ENCODE results near the gene LRRC55.
"Not testable (repeated sequence)": the region's sequence is repeated elsewhere in the genome, so short reads cannot be mapped to it uniquely, and the experiment has no call there.

The LRRC55 gene

DNA sequence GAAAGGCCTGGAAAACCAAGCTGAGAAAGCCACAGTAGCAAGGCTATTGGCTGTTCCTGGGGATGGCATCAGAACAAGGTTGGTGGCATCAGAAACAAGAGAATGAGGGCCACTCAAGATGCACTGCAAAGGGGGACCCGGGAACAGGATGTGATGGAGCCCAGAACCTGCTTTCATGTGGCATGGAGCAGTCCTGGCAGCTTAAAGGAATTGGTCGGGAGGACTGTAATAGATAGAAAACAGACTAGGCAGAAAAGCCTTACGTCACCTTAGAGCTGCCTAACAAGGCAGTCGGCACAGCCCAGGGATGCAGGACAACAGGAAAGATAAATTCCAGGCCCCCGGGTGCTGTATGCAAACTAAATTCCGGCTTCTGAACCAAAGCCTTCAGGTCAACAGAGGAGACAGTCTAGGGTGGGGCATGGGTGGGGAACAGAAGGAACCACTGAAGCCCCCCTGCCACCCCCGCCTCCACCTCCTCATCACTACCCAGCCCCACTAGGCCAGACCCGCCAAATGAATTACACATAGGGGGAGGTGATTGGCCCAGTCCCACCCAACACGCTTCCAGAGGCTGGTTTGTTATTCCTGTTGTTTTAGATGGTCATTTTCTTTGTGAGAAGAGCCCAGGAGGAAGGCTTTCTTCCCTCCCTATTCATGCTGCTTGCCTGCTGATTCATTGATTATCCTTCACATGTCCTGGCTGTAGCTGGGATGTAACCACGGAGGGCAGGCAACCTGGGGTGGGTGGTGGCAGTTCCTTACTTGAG, 25.7 kb upstream of the LRRC55 start:
- no peaks in the 10 kb centered on the region for H3K9me3 Mint-ChIP-seq
- no peaks in the 10 kb centered on the region for H3K4me1 Mint-ChIP-seq
- H3K36me3 Mint-ChIP-seq: no peaks in the 10 kb centered on the region
- H3K27ac Mint-ChIP-seq: no peak overlapping the region
- H3K27me3 Mint-ChIP-seq: peaks cover 19% of the 10 kb centered on the region
- H3K4me3 Mint-ChIP-seq: no peak overlapping the region

DNA sequence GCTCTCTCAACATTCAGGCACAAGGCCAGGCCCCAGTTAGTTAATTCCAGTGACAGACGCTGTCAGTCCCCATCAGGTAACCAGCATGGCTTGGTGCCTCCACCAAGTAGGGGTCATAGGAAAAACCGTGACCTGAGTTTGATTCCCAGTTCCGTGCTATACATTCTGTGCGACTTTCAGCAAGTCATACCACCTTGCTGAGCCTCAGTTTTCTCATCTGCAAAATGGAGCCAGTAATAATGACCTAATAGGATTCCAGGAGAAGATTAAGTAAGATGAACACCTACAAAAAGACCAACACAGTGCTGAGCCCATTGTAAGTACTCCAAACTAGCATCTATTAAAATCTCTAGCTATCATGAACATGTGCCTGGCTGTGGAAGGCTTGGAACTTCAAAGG, 24.8 kb upstream of the LRRC55 start:
- peaks cover 22% of the 10 kb centered on the region for H3K27me3 Mint-ChIP-seq
- no peaks in the 10 kb centered on the region for H3K36me3 Mint-ChIP-seq
- H3K27ac Mint-ChIP-seq: no peak overlapping the region
- H3K4me1 Mint-ChIP-seq: no peaks in the 10 kb centered on the region
- no peaks in the 10 kb centered on the region for H3K9me3 Mint-ChIP-seq
- no peak overlapping the region for H3K4me3 Mint-ChIP-seq

- H3K36me3 Mint-ChIP-seq: no peaks in the 10 kb centered on the region
- no peak overlapping the region for H3K27ac Mint-ChIP-seq
- no peaks in the 10 kb centered on the region for H3K9me3 Mint-ChIP-seq
- H3K4me1 Mint-ChIP-seq: no peaks in the 10 kb centered on the region
- H3K4me3 Mint-ChIP-seq: no peak overlapping the region
- peaks cover 23% of the 10 kb centered on the region for H3K27me3 Mint-ChIP-seq
Measured at GRCh38 chr11:57157624-57158023, 24.1 kb upstream of the LRRC55 start.

GRCh38 chr11:57158180-57158579, 23.6 kb upstream of the LRRC55 start:
- H3K27ac Mint-ChIP-seq: no peak overlapping the region
- no peaks in the 10 kb centered on the region for H3K4me1 Mint-ChIP-seq
- H3K9me3 Mint-ChIP-seq: no peaks in the 10 kb centered on the region
- H3K4me3 Mint-ChIP-seq: no peak overlapping the region
- H3K27me3 Mint-ChIP-seq: peaks cover 24% of the 10 kb centered on the region
- no peaks in the 10 kb centered on the region for H3K36me3 Mint-ChIP-seq

- Mint-ChIP-seq H3K4me1 (no peaks in the 10 kb centered on the region), H3K36me3 (no peaks in the 10 kb centered on the region), H3K9me3 (no peaks in the 10 kb centered on the region), H3K27ac (no peak overlapping the region), H3K4me3 (no peak overlapping the region), H3K27me3 (peaks cover 24% of the 10 kb centered on the region)
Measured at GRCh38 chr11:57158599-57158998, 23.2 kb upstream of the LRRC55 start.

GRCh38 chr11:57160665-57161064, 21.1 kb upstream of the LRRC55 start:
- Mint-ChIP-seq H3K9me3 (no peaks in the 10 kb centered on the region), H3K27ac (no peak overlapping the region), H3K4me3 (no peak overlapping the region), H3K4me1 (no peaks in the 10 kb centered on the region), H3K27me3 (peaks cover 19% of the 10 kb centered on the region), H3K36me3 (no peaks in the 10 kb centered on the region)

GRCh38 chr11:57161351-57161750, 20.4 kb upstream of the LRRC55 start:
- peaks cover 15% of the 10 kb centered on the region for H3K27me3 Mint-ChIP-seq
- H3K4me1 Mint-ChIP-seq: no peaks in the 10 kb centered on the region
- H3K4me3 Mint-ChIP-seq: no peak overlapping the region
- no peaks in the 10 kb centered on the region for H3K9me3 Mint-ChIP-seq
- no peaks in the 10 kb centered on the region for H3K36me3 Mint-ChIP-seq
- no peak overlapping the region for H3K27ac Mint-ChIP-seq

- Mint-ChIP-seq H3K4me1 (no peaks in the 10 kb centered on the region), H3K36me3 (no peaks in the 10 kb centered on the region), H3K27ac (no peak overlapping the region), H3K9me3 (no peaks in the 10 kb centered on the region), H3K4me3 (no peak overlapping the region), H3K27me3 (peaks cover 15% of the 10 kb centered on the region)
Measured at GRCh38 chr11:57162179-57162898, 19.4 kb upstream of the LRRC55 start.

GRCh38 chr11:57163160-57163868, 18.4 kb upstream of the LRRC55 start:
- H3K27ac Mint-ChIP-seq: no peak overlapping the region
- no peak overlapping the region for H3K4me3 Mint-ChIP-seq
- no peaks in the 10 kb centered on the region for H3K9me3 Mint-ChIP-seq

DNA sequence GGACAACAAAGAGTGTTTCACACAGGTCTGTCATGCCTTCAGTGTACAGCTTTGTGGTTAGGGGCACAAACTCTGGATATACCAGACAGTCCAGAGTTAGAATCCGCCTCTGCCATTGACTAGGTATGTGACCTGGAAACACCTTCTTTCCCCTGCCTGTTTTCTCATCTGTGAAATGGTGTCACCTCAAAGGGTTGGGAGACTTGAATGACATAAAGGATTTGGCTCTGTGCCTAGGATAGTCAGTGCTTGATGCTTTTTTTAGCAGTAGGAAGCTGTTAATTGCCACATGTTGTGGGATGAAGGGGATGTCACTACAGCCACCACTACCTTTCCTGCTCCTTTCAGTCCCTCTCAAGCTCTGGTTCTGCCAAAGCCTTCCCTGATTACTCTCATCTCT, 17.4 kb upstream of the LRRC55 start:
- Mint-ChIP-seq H3K4me3 (no peak overlapping the region), H3K4me1 (no peaks in the 10 kb centered on the region), H3K9me3 (no peaks in the 10 kb centered on the region), H3K36me3 (no peaks in the 10 kb centered on the region), H3K27ac (no peak overlapping the region), H3K27me3 (peaks cover 14% of the 10 kb centered on the region)

More at GRCh38 chr11:57163160-57163868, 18.4 kb upstream of the LRRC55 start:
- no peaks in the 10 kb centered on the region for H3K4me1 Mint-ChIP-seq
- H3K36me3 Mint-ChIP-seq: no peaks in the 10 kb centered on the region
- peaks cover 15% of the 10 kb centered on the region for H3K27me3 Mint-ChIP-seq

GRCh38 chr11:57167125-57167846, 14.5 kb upstream of the LRRC55 start:
- H3K36me3 Mint-ChIP-seq: no peaks in the 10 kb centered on the region
- H3K4me1 Mint-ChIP-seq: no peaks in the 10 kb centered on the region
- no peak overlapping the region for H3K4me3 Mint-ChIP-seq
- no peak overlapping the region for H3K27ac Mint-ChIP-seq
- no peaks in the 10 kb centered on the region for H3K9me3 Mint-ChIP-seq
- peaks cover 4% of the 10 kb centered on the region for H3K27me3 Mint-ChIP-seq

GRCh38 chr11:57169732-57170313, 11.9 kb upstream of the LRRC55 start:
- not testable (repeated sequence) for H3K27ac Mint-ChIP-seq, H3K36me3 Mint-ChIP-seq

DNA sequence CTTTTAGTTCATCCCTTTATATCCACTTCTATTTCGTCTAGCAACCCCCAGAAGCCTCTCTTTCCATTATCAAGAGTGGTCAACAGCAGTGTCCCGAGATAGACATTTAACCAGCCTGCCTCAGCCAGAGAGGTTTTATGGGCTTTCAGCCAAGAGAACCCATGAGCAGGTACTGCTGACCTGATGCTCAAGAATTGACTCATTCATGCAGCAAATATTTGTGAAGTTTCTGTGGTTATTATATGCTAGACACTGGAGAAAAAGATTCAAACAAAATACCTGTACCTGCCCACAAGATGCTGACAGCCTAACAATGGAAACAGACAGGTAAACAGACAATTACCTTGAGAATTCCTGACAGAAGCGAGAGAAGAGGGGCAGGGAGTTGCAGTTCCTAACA, 9.7 kb upstream of the LRRC55 start:
- no peak overlapping the region for H3K4me3 Mint-ChIP-seq
- no peaks in the 10 kb centered on the region for H3K4me1 Mint-ChIP-seq
- no peaks in the 10 kb centered on the region for H3K36me3 Mint-ChIP-seq
- no peak overlapping the region for H3K27ac Mint-ChIP-seq
- H3K9me3 Mint-ChIP-seq: peaks cover 4% of the 10 kb centered on the region
- peaks cover 13% of the 10 kb centered on the region for H3K27me3 Mint-ChIP-seq

More at GRCh38 chr11:57169732-57170313, 11.9 kb upstream of the LRRC55 start:
- H3K4me1 Mint-ChIP-seq, H3K27me3 Mint-ChIP-seq, H3K4me3 Mint-ChIP-seq, H3K9me3 Mint-ChIP-seq: not testable (repeated sequence)

DNA sequence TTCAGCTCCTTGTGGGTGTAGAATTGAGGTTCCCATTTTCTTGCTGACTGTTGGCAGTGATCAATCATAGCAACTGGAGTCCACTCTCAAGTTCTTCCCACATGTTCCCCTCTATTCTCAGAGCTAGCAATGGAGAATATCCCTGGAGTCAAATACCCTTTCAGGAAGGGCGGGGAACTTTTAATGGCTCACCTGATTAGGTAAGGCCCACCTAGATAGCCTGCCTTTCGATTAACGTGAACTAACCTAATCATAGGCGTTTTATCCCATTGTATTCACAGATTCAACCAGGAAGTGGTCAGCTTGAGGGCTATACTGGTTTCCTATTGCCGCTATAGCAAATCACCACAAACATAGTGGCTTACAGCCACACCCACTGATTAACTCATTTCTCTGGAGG, 7.1 kb upstream of the LRRC55 start:
- Mint-ChIP-seq H3K27me3 (peaks cover 25% of the 10 kb centered on the region), H3K36me3 (no peaks in the 10 kb centered on the region), H3K27ac (no peak overlapping the region), H3K4me1 (no peaks in the 10 kb centered on the region), H3K4me3 (no peak overlapping the region), H3K9me3 (peaks cover 4% of the 10 kb centered on the region)

GRCh38 chr11:57175478-57175877, 6.3 kb upstream of the LRRC55 start:
- H3K9me3 Mint-ChIP-seq: peaks cover 4% of the 10 kb centered on the region
- no peaks in the 10 kb centered on the region for H3K4me1 Mint-ChIP-seq
- peaks cover 30% of the 10 kb centered on the region for H3K27me3 Mint-ChIP-seq
- H3K36me3 Mint-ChIP-seq: no peaks in the 10 kb centered on the region
- H3K27ac Mint-ChIP-seq: no peak overlapping the region
- no peak overlapping the region for H3K4me3 Mint-ChIP-seq
